Cardiac fibroblast (primary cell): ENCODE results near the gene HLA-DMA.

Experiments
- DNase-seq, 2 donors: peaks; one replicate each; pipeline versions ENCODE4 v3.0.0 to v3.0.0-alpha.2; 2010; ENCODE audit warnings: low read depth in 2 of 2
- H3K4me3 ChIP-seq, 2 donors: replicated peaks in 1 of 2; 1 replicate in 1 of 2; 2 replicates in 1 of 2; pipeline ENCODE4 v1.5.1; 2011; ENCODE audit warnings: low read depth in 2 of 2, low read length in 2 of 2, mild to moderate bottlenecking in 2 of 2, moderate library complexity in 1 of 2
- TF ChIP-seq, protein P1 (sequence below): IDR thresholded peaks from one replicate; pipeline ENCODE4 v1.5.1; 2011; ENCODE audit warnings: low read depth, mild to moderate bottlenecking, low read length, inconsistent platforms

The HLA-DMA gene

DNA sequence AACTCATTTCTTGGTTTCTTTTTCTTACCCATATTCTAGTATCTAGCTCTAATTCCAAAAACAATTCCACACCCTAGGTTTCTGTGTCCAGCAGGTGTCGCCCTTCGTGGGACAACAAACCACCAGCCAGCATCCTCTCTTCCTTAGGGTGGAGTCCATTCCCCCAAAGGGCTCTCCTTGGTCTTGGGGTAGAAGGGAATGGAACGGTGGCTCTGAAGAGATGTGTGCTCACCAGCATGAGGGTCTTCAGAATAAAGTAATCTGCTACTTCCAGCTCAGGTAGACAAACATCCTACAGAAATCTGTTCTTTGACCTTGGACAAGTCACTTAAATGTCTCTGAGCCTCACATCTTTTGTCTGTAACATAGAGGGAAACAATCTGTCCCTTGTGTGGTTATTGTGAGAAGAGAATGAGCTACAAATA, 19.2 kb downstream of the HLA-DMA start:
- H3K4me3 ChIP-seq: no peak overlapping the region
- TF ChIP-seq, protein P1, sequence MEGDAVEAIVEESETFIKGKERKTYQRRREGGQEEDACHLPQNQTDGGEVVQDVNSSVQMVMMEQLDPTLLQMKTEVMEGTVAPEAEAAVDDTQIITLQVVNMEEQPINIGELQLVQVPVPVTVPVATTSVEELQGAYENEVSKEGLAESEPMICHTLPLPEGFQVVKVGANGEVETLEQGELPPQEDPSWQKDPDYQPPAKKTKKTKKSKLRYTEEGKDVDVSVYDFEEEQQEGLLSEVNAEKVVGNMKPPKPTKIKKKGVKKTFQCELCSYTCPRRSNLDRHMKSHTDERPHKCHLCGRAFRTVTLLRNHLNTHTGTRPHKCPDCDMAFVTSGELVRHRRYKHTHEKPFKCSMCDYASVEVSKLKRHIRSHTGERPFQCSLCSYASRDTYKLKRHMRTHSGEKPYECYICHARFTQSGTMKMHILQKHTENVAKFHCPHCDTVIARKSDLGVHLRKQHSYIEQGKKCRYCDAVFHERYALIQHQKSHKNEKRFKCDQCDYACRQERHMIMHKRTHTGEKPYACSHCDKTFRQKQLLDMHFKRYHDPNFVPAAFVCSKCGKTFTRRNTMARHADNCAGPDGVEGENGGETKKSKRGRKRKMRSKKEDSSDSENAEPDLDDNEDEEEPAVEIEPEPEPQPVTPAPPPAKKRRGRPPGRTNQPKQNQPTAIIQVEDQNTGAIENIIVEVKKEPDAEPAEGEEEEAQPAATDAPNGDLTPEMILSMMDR: peak; percentile 82
- DNase-seq: peak; percentile 84 to 86

DNA sequence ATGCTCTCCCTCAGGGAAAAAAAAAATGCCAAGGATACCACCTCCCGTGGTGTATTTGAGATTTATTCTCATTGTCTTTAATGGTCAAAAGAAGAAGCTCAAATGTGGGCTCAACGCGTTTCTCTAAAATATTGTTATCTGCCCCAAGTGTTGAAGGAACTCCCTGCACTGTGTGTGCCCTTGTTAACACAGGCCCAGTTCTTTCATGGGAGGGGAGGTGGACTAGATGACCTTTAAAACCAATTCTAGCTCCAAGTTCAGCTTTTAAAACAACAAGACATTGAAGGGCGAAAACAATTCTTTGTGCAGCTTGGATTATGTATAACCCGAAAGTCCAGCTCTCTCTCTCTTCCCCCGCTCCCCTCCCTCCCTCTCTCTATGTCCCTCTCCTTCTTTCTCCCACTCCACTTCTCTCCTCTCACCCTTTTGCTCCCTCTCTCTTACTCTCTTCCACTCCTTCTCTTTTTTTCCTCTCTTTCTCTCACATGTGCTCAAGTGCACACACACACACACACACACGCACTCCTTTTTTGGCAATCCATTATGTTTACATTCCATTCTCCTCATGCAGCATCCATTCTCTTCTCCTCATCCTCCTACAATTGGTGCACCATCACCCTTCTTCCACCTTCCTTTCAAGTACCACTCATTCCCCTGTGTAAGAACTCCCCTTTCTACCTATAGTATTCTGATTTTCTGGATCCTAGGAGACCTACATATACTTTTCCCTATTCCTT, 20.6 kb downstream of the HLA-DMA start:
- DNase-seq: peak; percentile 37 to 60
- TF ChIP-seq, protein P1: no peak
- H3K4me3 ChIP-seq: no peak overlapping the region

DNA sequence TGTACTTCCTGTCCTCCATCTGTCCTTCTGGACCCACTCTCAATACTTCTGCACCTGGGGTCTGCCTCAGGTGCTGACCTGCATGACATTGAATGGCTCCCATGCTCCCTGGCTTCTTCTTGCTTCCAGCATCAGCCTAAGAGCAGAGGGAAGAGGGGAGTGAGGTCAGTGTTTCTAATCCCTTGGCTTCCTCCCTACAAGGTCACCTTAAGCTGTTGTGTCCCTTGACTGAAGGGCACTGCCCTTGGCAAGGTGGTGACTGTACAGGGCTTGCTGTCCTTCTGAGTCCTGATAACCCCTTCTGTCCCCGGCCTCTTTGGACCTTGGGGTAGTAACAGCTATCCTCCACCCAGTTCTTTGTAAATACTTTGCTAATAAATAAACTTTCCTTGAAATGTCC, 21.7 kb downstream of the HLA-DMA start:
- no peak overlapping the region for H3K4me3 ChIP-seq
- TF ChIP-seq, protein P1: no peak
- DNase-seq: no peak

GRCh38 chr6:32922083-32922482, 30.8 kb downstream of the HLA-DMA start:
- no peak for DNase-seq
- TF ChIP-seq, protein P1: no peak
- H3K4me3 ChIP-seq: no peak overlapping the region

DNA sequence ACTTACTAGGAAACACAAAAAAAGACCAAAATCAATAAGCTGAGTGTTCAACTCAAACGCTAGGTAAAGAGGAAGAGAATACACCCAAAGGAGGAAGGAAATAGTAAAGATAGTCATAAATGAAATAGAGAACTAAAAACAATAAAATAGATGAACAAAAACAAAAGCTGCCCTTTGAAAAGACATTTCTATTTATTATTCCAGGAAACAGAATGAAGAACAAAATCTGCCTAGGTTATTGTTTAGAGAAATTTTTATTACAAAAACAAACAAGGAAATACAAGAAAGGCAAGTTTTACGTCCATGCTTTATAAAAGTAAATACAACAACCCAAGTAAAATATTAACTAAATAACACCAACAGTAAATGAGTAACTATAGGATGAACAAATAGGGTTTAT, 32.2 kb downstream of the HLA-DMA start:
- TF ChIP-seq, protein P1: no peak

DNA sequence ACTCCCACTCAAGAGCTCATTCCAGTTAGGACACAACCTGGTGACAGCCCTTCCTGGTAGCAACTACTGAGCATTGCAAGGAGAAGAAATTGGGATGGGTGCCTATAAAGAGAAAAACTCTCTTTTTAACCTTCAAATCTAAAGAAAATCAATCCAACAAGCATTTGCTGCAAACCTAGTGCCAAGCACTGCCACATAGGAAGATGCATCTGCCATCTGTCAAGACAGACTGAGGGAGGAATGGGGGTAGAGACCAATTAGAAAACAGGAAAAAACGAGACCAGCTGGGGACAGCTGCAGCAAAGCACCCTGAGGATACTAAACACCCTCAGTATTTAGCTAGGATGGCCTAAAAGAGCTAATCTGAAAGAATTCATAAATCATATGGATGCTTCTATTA, 39.9 kb downstream of the HLA-DMA start:
- TF ChIP-seq, protein P1: no peak

More for the DNA sequence above, 32.2 kb downstream of the HLA-DMA start:
- no peak overlapping the region for H3K4me3 ChIP-seq
- DNase-seq: no peak

GRCh38 chr6:32908897-32909296, 44.0 kb downstream of the HLA-DMA start:
- DNase-seq: no peak
- TF ChIP-seq, protein P1: no peak
- no peak overlapping the region for H3K4me3 ChIP-seq

More for the DNA sequence above, 39.9 kb downstream of the HLA-DMA start:
- no peak for DNase-seq
- no peak overlapping the region for H3K4me3 ChIP-seq
